GM18519 (cell line): ENCODE measurements around the gene ZNF575.
A peak's percentile ranks its signal among the peaks of the same experiment; 100 is the strongest.

ENCODE experiments used
- ATAC-seq: cut with Tn5 transposase; IDR thresholded peaks from one replicate; pipeline ENCODE4 v1.9.1; 2021; ENCODE audit warnings: mild to moderate bottlenecking, moderate library complexity; ENCODE audit not compliant: unreplicated experiment, low FRiP score

ZNF575 gene

GRCh38 chr19:43532962-43533545, at the start of gene ZNF575:
Gene ZNF575 (plus strand): TSS chr19:43533188. CDS start chr19:43534423, 1,235 bp downstream.
- peak; percentile 39 for ATAC-seq

DNA sequence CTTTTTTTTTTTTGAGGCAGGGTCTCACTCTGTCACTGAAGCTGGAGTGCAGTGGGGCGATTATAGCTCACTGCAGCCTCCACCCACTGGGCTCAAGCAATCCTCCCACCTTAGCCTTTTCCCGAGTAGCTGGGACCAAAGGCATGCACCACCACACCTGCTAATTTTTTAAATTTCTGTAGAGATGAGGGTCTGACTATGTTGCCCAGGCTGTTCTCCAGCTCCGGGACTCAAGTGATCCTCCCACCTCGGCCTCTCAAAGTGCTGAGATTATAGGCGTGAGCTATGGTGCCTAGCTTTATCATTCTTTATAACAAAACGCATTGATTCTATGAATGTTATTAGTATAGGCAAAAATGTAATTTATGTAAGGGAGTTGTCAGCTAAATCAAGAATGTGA, 49.7 kb upstream of the ZNF575 start:
- no peak for ATAC-seq

GRCh38 chr19:43485951-43486350, 47.0 kb upstream of the ZNF575 start:
- no peak for ATAC-seq

GRCh38 chr19:43486412-43486811, 46.6 kb upstream of the ZNF575 start:
- ATAC-seq = no peak

- no peak for ATAC-seq
These were observed 44.8 kb upstream of the ZNF575 start for GRCh38 chr19:43488179-43488578.

- ATAC-seq = no peak
These were observed 43.7 kb upstream of the ZNF575 start for GRCh38 chr19:43489310-43489709.

GRCh38 chr19:43489979-43490599, 42.9 kb upstream of the ZNF575 start:
- no peak for ATAC-seq

GRCh38 chr19:43490759-43491158, 42.2 kb upstream of the ZNF575 start:
- no peak for ATAC-seq

DNA sequence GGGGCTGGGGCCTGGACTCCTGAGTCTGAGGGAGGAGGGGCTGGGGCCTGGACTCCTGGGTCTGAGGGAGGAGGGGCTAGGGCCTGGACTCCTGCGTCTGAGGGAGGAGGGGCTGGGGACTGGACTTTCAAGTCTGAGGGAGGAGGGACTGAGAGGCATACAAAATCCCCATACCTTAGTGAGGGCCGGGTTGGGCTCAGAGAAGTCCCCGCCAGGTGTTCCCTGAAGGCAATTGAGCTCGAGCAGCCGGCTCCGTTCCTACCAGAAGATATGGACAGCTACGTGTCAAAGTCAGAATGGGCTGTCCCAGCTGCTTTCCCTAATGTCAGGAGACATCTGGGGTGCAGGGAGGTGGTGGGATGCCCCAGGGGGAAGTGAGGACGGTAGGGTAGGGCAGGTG, 37.9 kb upstream of the ZNF575 start:
- no peak for ATAC-seq

GRCh38 chr19:43496960-43497359, 36.0 kb upstream of the ZNF575 start:
- no peak for ATAC-seq

DNA sequence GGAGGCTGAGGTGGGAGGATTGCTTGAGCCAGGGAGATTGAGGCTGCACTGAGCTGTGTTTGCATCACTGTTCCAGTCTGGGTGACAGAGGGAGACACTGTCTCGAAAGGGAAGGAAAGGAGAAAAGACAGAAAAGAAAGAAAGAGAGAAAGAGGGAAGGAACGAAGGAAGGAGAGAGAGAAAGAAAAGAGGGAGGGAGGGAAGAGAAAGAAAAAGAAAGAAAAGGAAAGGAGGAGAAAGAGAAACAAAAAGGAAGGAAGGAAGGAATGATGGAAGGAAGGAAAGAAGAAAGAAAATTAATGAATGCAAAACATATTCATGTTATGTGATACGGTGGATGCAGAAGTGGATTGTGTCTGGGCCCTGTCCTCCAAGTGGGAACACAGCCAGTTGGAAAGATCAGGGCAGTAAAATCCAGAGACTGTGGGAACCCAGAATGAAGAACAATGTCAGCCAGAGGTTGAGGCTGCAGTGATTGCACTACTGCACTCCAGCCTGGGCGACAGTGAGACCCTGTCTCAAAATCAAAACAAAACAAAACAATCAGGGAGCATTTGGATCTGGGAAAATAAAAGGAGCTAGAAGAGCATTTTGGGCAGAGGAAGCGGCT, 34.6 kb upstream of the ZNF575 start:
- no peak for ATAC-seq

- ATAC-seq = no peak
These were observed 33.9 kb upstream of the ZNF575 start for GRCh38 chr19:43499042-43499441.

DNA sequence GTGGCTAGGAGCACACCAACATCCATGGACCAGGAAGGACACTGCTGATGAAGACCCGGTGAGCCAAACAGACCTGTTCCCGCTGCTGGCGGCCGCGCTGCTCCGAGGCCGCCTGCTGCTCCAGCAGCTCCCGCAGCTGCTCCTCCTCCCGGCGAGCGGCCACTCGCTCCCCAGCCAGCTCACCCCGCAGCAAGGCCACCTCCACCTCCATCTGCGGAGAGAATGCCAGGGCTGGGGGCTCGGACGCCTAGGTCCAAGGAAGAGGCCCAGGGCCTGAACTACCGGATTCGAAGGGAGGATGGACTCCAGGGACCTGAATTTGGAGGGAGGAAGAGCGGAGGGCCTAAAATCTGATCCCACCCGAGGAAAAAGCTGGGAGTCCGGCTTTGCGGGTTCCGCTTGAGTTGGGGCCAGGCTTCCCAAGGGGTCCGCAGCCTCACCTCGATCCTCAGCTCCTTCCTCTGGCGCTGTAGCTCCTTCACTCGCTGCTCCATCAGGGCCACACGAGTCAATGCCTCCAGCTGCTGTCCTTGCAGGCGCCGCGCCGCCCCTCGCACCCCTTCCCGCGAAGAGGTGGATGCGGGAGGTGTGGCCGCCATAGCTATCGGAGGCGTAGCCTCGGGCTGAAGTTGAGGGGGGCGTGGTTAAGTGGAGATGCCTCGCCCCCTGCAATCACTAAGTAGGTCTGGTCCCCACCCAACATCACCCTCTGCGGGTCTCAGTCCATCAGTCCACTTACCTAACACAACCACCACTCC, 31.1 kb upstream of the ZNF575 start:
- ATAC-seq = no peak

GRCh38 chr19:43502419-43502976, 30.5 kb upstream of the ZNF575 start:
- ATAC-seq = no peak

DNA sequence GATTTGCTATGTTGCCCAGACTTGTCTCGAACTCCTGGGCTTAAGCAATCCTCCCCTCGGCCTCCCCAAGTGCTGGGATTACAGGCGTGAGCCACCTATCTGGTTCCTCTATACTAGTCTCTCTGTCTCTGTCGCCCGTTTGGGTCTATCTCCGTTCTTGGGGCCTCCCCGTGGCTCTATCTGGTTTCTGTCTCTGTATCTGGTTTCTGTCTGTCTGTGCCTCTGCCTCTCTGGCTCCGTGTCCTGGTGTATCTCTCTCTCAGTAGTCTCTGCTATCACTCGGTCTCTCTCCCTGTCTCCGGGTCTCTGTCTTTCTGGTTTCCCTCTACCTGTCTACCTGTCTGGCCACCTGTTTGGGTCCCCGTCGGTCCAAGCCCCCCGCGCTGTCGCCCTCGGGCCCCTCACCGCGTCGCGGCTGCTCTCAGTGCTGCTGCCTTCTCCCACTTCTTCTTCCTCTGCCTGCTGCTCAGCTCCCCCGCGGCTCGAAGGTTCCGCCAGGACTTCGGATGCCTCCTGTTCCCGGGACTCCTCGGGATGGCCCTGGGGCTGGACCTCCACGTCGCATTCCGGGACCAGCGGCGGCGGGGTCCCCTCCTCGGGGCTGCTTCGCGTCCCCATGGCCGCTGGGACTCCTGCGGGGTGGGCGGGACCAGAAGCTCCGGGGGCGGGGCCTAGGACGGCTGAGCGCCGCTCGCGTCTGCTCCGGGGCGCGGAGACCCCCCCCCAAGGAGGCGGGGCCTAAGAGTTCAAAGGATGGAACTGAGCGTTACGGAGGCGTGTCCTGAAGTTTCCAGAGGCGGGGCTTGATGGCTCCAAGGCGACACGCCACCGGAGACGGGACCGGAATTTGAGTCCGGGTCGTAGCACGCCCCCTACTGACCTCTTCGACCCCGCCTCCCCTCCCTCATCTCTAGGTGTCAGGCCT, 29.2 kb upstream of the ZNF575 start:
- ATAC-seq = peak; percentile 74

DNA sequence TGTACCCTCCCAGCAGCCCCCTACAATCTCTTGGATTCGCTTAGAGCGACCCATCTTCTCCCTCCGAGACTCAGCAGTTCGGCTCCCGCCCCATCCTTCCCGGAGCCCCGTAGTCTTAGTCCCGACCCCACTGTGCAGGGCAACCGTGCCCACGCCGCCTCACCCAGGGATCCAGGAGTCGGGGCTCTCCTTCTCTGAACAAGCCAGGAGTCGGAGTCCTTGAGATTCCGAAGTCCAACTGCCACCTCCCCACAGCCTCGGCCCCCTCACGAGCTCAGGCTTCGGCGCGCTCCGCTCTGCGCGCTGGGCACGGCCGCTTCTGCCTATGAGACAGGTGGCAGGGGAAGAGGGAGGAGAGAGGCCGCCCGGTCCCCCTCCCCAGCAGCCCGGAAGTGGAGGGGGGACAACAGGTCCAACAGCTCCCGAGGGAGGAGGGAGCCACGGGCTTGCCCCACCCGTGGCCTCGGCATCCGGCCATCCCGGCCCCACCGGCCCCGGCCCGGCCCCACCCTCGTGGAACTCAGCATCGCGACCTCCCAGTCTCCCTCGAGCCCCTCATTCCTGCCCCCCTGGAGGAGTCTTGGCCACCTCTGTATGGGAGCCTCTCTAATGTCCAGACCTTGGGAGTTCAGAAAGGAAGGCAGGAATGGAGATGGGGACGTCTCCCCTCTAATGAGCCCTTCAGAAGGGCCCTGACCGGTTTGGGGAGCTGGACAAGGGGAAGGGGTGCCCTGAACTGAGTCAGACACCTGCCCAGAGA, 28.4 kb upstream of the ZNF575 start, which contains the start of gene PHLDB3:
Gene PHLDB3, minus strand, starts transcription at position 321 of the 760 bp plus-strand sequence. CDS start 628 bp downstream, outside the sequence.
- no peak for ATAC-seq

GRCh38 chr19:43505186-43505456, 27.9 kb upstream of the ZNF575 start:
- ATAC-seq = no peak

DNA sequence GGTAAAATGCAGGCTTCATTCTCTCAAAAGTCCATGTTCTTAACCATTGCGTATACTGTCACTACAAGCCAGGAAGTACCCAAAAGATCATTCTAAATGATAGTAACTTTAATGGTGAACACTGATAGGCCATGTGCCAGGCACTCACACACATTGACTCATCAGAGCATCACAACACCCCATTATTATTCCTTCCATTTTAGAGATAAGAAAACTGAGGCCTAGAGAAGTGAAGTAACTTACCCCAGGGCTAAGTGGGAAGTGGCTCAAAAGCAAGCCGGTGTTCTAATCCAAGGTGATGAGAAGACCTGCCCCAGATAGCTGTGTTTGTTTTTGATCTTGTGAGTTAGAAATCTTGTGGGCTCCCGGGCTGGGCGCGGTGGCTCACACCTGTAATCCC, 27.0 kb upstream of the ZNF575 start:
- no peak for ATAC-seq

DNA sequence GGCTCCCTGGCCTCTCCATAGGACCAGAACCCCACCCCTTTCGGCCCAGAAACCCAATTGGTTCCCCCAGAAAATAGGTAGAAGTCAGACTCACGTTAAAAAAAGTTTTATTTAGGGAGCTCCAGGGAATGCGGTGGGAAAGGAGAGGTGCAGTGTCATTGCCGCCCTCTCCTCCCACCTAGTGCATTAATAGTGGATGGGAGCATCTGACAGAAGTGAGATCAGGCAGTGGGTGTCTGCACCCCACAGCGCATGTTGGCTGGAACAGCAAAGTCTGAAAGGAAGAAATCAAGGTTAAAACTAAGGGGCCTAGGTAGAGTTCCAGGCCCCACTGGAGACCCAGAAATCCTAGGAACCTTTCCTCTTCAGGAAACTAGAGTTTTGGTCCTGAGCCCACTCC, 26.4 kb upstream of the ZNF575 start:
- no peak for ATAC-seq
